Measurements from ENCODE around the gene TRABD2A. TPM values are rescaled to one million over a fixed set of nuclear protein-coding genes. Genes with fewer than 3 reads are reported as not detected.

The TRABD2A gene
- total RNA-seq, 2 donors from 2014 or later = 0.91 to 1.3 TPM

- DNase-seq (no peak), ATAC-seq (no peak)
- intact Hi-C loops (cut with DNase I) = no loop called here
Observed at GRCh38 chr2:84833481-84834150, 47.3 kb downstream of the TRABD2A start.

GRCh38 chr2:84832772-84833461 lies 48.0 kb downstream of the TRABD2A start:
- intact Hi-C loops (cut with DNase I) = no loop called here
- DNase-seq = no peak
- peak; percentile 45 to 72 for ATAC-seq

- ATAC-seq = no peak
- intact Hi-C loops (cut with DNase I) = no loop called here
- DNase-seq = no peak
Observed at GRCh38 chr2:84830758-84831500, 50.0 kb downstream of the TRABD2A start.

- peak; percentile 25 for DNase-seq
- ATAC-seq = peak; percentile 66 to 76
- intact Hi-C loops (cut with DNase I) = no loop called here
Observed at GRCh38 chr2:84830095-84830494, 50.8 kb downstream of the TRABD2A start.

GRCh38 chr2:84829693-84830092 lies 51.2 kb downstream of the TRABD2A start:
- ATAC-seq = no peak
- no peak for DNase-seq
- intact Hi-C loops (cut with DNase I) = no loop called here

- ATAC-seq (no peak), DNase-seq (no peak)
- intact Hi-C loops (cut with DNase I) = no loop called here
Observed at GRCh38 chr2:84827978-84828575, 52.8 kb downstream of the TRABD2A start.

- ATAC-seq = no peak
- intact Hi-C loops (cut with DNase I) = no loop called here
- DNase-seq = no peak
Observed at GRCh38 chr2:84823788-84824187, 57.1 kb downstream of the TRABD2A start.

- DNase-seq (no peak), ATAC-seq (no peak)
- intact Hi-C loops (cut with DNase I) = no loop called here
Observed at GRCh38 chr2:84823229-84823628, 57.7 kb downstream of the TRABD2A start.

- DNase-seq = no peak
- no peak for ATAC-seq
- intact Hi-C loops (cut with DNase I) = no loop called here
Observed at GRCh38 chr2:84821806-84822205, 59.1 kb downstream of the TRABD2A start.

GRCh38 chr2:84817239-84817655 lies 63.6 kb downstream of the TRABD2A start:
- intact Hi-C loops (cut with DNase I) = no loop called here
- ATAC-seq = no peak
- DNase-seq = no peak

GRCh38 chr2:84816426-84817026 lies 64.4 kb downstream of the TRABD2A start:
- DNase-seq (no peak), ATAC-seq (no peak)
- intact Hi-C loops (cut with DNase I) = no loop called here

- ATAC-seq = no peak
- intact Hi-C loops (cut with DNase I) = no loop called here
- DNase-seq = no peak
Observed at GRCh38 chr2:84815146-84815545, 65.7 kb downstream of the TRABD2A start.

GRCh38 chr2:84811839-84812431 lies 68.9 kb downstream of the TRABD2A start:
- DNase-seq (no peak), ATAC-seq (no peak)
- intact Hi-C loops (cut with DNase I) = no loop called here

- intact Hi-C loops (cut with DNase I) = no loop called here
- DNase-seq (no peak), ATAC-seq (no peak)
Observed at GRCh38 chr2:84808279-84808678, 72.6 kb downstream of the TRABD2A start.

GRCh38 chr2:84807063-84807485 lies 73.8 kb downstream of the TRABD2A start:
- no peak for DNase-seq
- intact Hi-C loops (cut with DNase I) = no loop called here
- ATAC-seq = peak in 1 of 2 donors; percentile 70

GRCh38 chr2:84805250-84805958 lies 75.5 kb downstream of the TRABD2A start:
- intact Hi-C loops (cut with DNase I) = no loop called here
- ATAC-seq (no peak), DNase-seq (no peak)

GRCh38 chr2:84801811-84802210 lies 79.1 kb downstream of the TRABD2A start:
- DNase-seq (no peak), ATAC-seq (no peak)
- intact Hi-C loops (cut with DNase I) = no loop called here

GRCh38 chr2:84800194-84800805 lies 80.6 kb downstream of the TRABD2A start:
- ATAC-seq (no peak), DNase-seq (no peak)
- intact Hi-C loops (cut with DNase I) = no loop called here

Data from left cardiac atrium (tissue), 4 donors.